Mesenchymal stem cell (in vitro differentiated cells and primary cell): ENCODE measurements around the gene CALR.
A peak's percentile ranks its signal among the peaks of the same experiment; 100 is the strongest.

Source experiments
- DNase-seq: peaks from one replicate; pipeline ENCODE4 v3.0.0-alpha.2; 2013
- H2AFZ ChIP-seq: one replicate; pipeline ENCODE4 v1.6.1; 2013; ENCODE audit warnings: low read depth, mild to moderate bottlenecking, control low read depth, inconsistent platforms, low read length, moderate library complexity
- H2AK5ac ChIP-seq: 2 replicates; pipeline ENCODE4 v1.6.1; 2013; ENCODE audit warnings: low read length, moderate library complexity, mild to moderate bottlenecking, inconsistent platforms; ENCODE audit not compliant: severe bottlenecking
- H2BK120ac ChIP-seq: one replicate; pipeline ENCODE4 v1.6.1; 2013; ENCODE audit warnings: low read depth, mild to moderate bottlenecking, inconsistent platforms, low read length, moderate library complexity
- H2BK12ac ChIP-seq, 2 experiments: one replicate each; pipeline ENCODE4 v1.6.1; 2013; ENCODE audit warnings: inconsistent platforms in 2 of 2, low read length in 2 of 2, mild to moderate bottlenecking in 2 of 2, moderate library complexity in 2 of 2, control low read depth in 1 of 2
- H2BK15ac ChIP-seq: one replicate; pipeline ENCODE4 v1.6.1; 2013; ENCODE audit warnings: mild to moderate bottlenecking, low read depth, inconsistent platforms; ENCODE audit not compliant: poor library complexity, severe bottlenecking
- H2BK5ac ChIP-seq: 2 replicates; pipeline ENCODE4 v1.6.1; 2013; ENCODE audit warnings: low read depth, mild to moderate bottlenecking, low read length, control low read depth, inconsistent platforms; ENCODE audit not compliant: poor library complexity, severe bottlenecking
- H3K14ac ChIP-seq, 2 experiments: one replicate each; pipeline ENCODE4 v1.6.1; 2013; ENCODE audit warnings: inconsistent platforms in 2 of 2, low read length in 2 of 2, control low read depth in 1 of 2, mild to moderate bottlenecking in 1 of 2, moderate library complexity in 1 of 2
- H3K18ac ChIP-seq, 2 experiments: one replicate each; pipeline ENCODE4 v1.6.1; 2013; ENCODE audit warnings: inconsistent platforms in 2 of 2, low read length in 2 of 2, control low read depth in 1 of 2, low read depth in 1 of 2, mild to moderate bottlenecking in 1 of 2
- H3K23ac ChIP-seq, 2 experiments: one replicate each; pipeline ENCODE4 v1.6.1; 2013; ENCODE audit warnings: inconsistent platforms in 2 of 2, low read length in 2 of 2, mild to moderate bottlenecking in 2 of 2, moderate library complexity in 2 of 2, control low read depth in 1 of 2
- H3K27ac ChIP-seq: 2 replicates; pipeline ENCODE4 v1.5.1; 2013; ENCODE audit warnings: mild to moderate bottlenecking, moderate library complexity, low read length, control low read depth, inconsistent platforms; ENCODE audit not compliant: poor library complexity, severe bottlenecking
- H3K27me3 ChIP-seq, 2 experiments: 2 replicates each; pipeline versions ENCODE4 v1.6.1 to v1.7.0; 2013; ENCODE audit warnings: low read length in 2 of 2, mild to moderate bottlenecking in 2 of 2, moderate library complexity in 2 of 2, control low read depth in 1 of 2, inconsistent platforms in 1 of 2; ENCODE audit not compliant: control insufficient read depth in 1 of 2, insufficient read depth in 1 of 2
- H3K36me3 ChIP-seq, 2 experiments: 2 replicates each; pipeline versions ENCODE4 v1.6.1 to v1.7.0; 2013; ENCODE audit warnings: low read length in 2 of 2, control low read depth in 1 of 2, inconsistent platforms in 1 of 2, low read depth in 1 of 2, mild to moderate bottlenecking in 1 of 2; ENCODE audit not compliant: insufficient read depth in 2 of 2, control insufficient read depth in 1 of 2
- H3K4ac ChIP-seq, 2 experiments: one replicate each; pipeline ENCODE4 v1.6.1; 2013; ENCODE audit warnings: inconsistent platforms in 2 of 2, low read length in 2 of 2, mild to moderate bottlenecking in 2 of 2, moderate library complexity in 2 of 2, control low read depth in 1 of 2, low read depth in 1 of 2
- H3K4me1 ChIP-seq: 2 replicates; pipeline ENCODE4 v1.6.1; 2013; ENCODE audit warnings: low read depth, low read length, control low read depth; ENCODE audit not compliant: control insufficient read depth, insufficient read depth
- H3K4me2 ChIP-seq: 2 replicates; pipeline ENCODE4 v1.6.1; 2013; ENCODE audit warnings: low read length, mild to moderate bottlenecking, inconsistent platforms; ENCODE audit not compliant: poor library complexity, severe bottlenecking
- H3K4me3 ChIP-seq, 2 experiments: 2 replicates each; pipeline versions ENCODE4 v1.5.1 to v1.7.0; 2013; ENCODE audit warnings: low read length in 2 of 2, mild to moderate bottlenecking in 2 of 2, control low read depth in 1 of 2, low read depth in 1 of 2; ENCODE audit not compliant: insufficient read depth in 1 of 2
- H3K79me1 ChIP-seq: replicated peaks from 2 replicates; pipeline ENCODE4 v1.6.1; 2013; ENCODE audit warnings: mild to moderate bottlenecking, control low read depth, low read length, inconsistent platforms; ENCODE audit not compliant: poor library complexity, severe bottlenecking
- H3K9ac ChIP-seq: 2 replicates; pipeline ENCODE4 v1.7.0; 2013; ENCODE audit warnings: mild to moderate bottlenecking, low read length, moderate library complexity
- H3K9me3 ChIP-seq: 2 replicates; pipeline ENCODE4 v1.7.0; 2013; ENCODE audit warnings: mild to moderate bottlenecking, low read length; ENCODE audit not compliant: control insufficient read depth
- H4K8ac ChIP-seq: one replicate; pipeline ENCODE4 v1.6.1; 2013; ENCODE audit warnings: inconsistent platforms, mild to moderate bottlenecking, low read length, moderate library complexity
- H4K91ac ChIP-seq: one replicate; pipeline ENCODE4 v1.6.1; 2013; ENCODE audit warnings: mild to moderate bottlenecking, low read length, inconsistent platforms
- WGBS: methylation state at CpG from one replicate; pipeline ENCODE4 v1.1.7; 2013; ENCODE audit warnings: mixed read lengths; 5-methylcytosine and 5-hydroxymethylcytosine counted together

Gene CALR

GRCh38 chr19:12924621-12925310 is 13.6 kb upstream of the CALR start:
- H2BK5ac ChIP-seq: no peak overlapping the region
- H2AK5ac ChIP-seq: no peak overlapping the region
- no peaks in the 10 kb centered on the region for H3K4me1 ChIP-seq
- H3K23ac ChIP-seq: no peak overlapping the region
- 99% methylated on average over 29 of the region's 29 CpGs for WGBS
- H4K8ac ChIP-seq: peak overlapping the region; percentile 17
- H4K91ac ChIP-seq: no peak overlapping the region
- H3K9me3 ChIP-seq: no peaks in the 10 kb centered on the region
- no peak overlapping the region for H3K14ac ChIP-seq
- H3K18ac ChIP-seq: no peak overlapping the region
- H3K27ac ChIP-seq: no peak overlapping the region
- H2BK15ac ChIP-seq: no peak overlapping the region
- no peak overlapping the region for H3K4me3 ChIP-seq
- H2BK12ac ChIP-seq: no peak overlapping the region
- no peak overlapping the region for H3K4me2 ChIP-seq
- H3K36me3 ChIP-seq: peaks cover 63 to 74% of the 10 kb centered on the region in 2 experiments
- H3K9ac ChIP-seq: no peak overlapping the region
- no peak for DNase-seq
- no peak overlapping the region for H2BK120ac ChIP-seq
- no peak overlapping the region for H3K4ac ChIP-seq
- H2AFZ ChIP-seq: no peak overlapping the region
- peaks cover 23% of the 10 kb centered on the region for H3K79me1 ChIP-seq
- H3K27me3 ChIP-seq: no peaks in the 10 kb centered on the region

GRCh38 chr19:12930002-12930645 is 8.3 kb upstream of the CALR start:
- Histone ChIP-seq H3K4me2 (no peak overlapping the region), H2AFZ (no peak overlapping the region)

GRCh38 chr19:12932392-12933286 is 5.8 kb upstream of the CALR start:
- peaks cover 28 to 29% of the 10 kb centered on the region in 2 experiments for H3K36me3 ChIP-seq
- H3K14ac ChIP-seq: peak overlapping the region in 1 of 2 experiments; percentile 99
- no peak overlapping the region for H4K91ac ChIP-seq
- H4K8ac ChIP-seq: peak overlapping the region; percentile 35
- H3K4ac ChIP-seq: peak overlapping the region in 1 of 2 experiments; percentile 82
- 43% methylated on average over 16 of the region's 16 CpGs for WGBS
- H3K27me3 ChIP-seq: no peaks in the 10 kb centered on the region
- no peak overlapping the region for H2BK120ac ChIP-seq
- no peak overlapping the region for H2BK15ac ChIP-seq
- H3K4me2 ChIP-seq: peak overlapping the region; percentile 78
- H3K79me1 ChIP-seq: peaks cover 23% of the 10 kb centered on the region
- H3K4me1 ChIP-seq: peaks cover 17% of the 10 kb centered on the region
- DNase-seq: no peak
- peak overlapping the region; percentile 99 for H3K18ac ChIP-seq
- peak overlapping the region; percentile 99 for H3K4me3 ChIP-seq
- H3K27ac ChIP-seq: peak overlapping the region; percentile 27
- peak overlapping the region; percentile 51 for H2AFZ ChIP-seq
- no peaks in the 10 kb centered on the region for H3K9me3 ChIP-seq
- no peak overlapping the region for H2BK12ac ChIP-seq
- H2AK5ac ChIP-seq: no peak overlapping the region
- peak overlapping the region in 1 of 2 experiments; percentile 66 for H3K23ac ChIP-seq
- H2BK5ac ChIP-seq: no peak overlapping the region
- peak overlapping the region; percentile 97 for H3K9ac ChIP-seq

More at GRCh38 chr19:12930002-12930645, 8.3 kb upstream of the CALR start:
- Histone ChIP-seq H2BK12ac (no peak overlapping the region), H3K36me3 (peaks cover 42 to 51% of the 10 kb centered on the region in 2 experiments), H3K18ac (no peak overlapping the region), H2AK5ac (no peak overlapping the region), H4K91ac (no peak overlapping the region), H3K23ac (no peak overlapping the region), H3K79me1 (peaks cover 27% of the 10 kb centered on the region), H3K14ac (no peak overlapping the region), H3K27me3 (no peaks in the 10 kb centered on the region), H3K9me3 (no peaks in the 10 kb centered on the region), H2BK120ac (no peak overlapping the region), H3K9ac (no peak overlapping the region), H3K4ac (no peak overlapping the region), H3K4me3 (no peak overlapping the region), H3K4me1 (peaks cover 12% of the 10 kb centered on the region), H4K8ac (no peak overlapping the region), H3K27ac (no peak overlapping the region), H2BK5ac (no peak overlapping the region), H2BK15ac (no peak overlapping the region)
- DNase-seq: no peak
- WGBS: 97% methylated on average over 14 of the region's 19 CpGs
